NCI-H1417 treated with DMSO at 0.1 percent for 48 hours (cell line): ENCODE measurements around the gene SENP6.
"Not testable (repeated sequence)": the region's sequence is repeated elsewhere in the genome, so short reads cannot be mapped to it uniquely, and the experiment has no call there.

Experiments used
- DNase-seq: peaks from one replicate; lab custom pipeline; 2025; lab: John Stamatoyannopoulos, UW

Gene SENP6

DNA sequence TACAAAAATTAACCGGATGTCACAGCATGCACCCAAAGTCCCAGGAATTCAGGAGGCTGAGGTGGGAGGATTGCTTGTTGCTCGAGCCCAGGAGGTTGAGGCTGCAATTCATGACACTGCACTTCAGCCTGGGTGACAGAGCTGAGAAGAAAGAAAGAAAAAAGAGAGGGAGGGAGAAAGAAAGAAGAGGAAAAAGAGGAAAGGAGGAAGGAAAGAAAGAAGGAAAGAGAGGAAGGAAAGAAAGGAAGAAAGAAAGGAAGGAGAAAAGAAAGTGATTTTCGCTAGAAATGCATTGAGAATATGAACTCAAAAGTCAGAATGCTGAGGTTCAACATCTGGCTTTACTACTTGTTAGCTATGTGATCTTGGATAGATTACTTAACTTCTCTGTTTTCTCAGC is 6.6 kb downstream of the SENP6 start:
- DNase-seq = no peak

DNA sequence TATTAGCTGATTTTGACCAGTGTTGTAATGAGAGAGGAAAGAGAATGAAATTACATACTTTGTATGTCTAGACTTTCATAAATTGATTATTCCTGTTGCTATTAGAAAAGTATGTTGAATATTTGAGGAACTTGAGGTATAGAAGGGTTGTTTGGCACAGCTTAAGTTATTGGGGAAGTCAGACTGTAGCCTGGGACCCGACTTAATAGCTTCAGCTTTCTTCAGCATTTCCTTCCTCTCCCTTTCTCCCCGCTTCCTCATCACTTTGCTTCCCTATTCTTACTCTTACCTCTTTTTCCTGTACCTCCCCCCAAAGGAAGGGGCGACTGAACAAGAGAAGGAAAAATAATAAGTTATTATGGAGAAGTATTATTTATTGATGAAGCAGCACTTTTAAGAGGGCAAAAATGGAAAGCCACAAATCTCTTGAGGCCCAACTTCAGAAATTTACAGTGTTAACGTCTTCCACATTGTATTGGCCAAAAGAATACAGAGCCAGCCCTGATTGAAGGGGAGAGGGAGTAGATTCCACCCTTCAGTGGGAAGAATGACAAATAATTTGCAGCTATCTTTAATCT is 7.4 kb downstream of the SENP6 start:
- no peak for DNase-seq

DNA sequence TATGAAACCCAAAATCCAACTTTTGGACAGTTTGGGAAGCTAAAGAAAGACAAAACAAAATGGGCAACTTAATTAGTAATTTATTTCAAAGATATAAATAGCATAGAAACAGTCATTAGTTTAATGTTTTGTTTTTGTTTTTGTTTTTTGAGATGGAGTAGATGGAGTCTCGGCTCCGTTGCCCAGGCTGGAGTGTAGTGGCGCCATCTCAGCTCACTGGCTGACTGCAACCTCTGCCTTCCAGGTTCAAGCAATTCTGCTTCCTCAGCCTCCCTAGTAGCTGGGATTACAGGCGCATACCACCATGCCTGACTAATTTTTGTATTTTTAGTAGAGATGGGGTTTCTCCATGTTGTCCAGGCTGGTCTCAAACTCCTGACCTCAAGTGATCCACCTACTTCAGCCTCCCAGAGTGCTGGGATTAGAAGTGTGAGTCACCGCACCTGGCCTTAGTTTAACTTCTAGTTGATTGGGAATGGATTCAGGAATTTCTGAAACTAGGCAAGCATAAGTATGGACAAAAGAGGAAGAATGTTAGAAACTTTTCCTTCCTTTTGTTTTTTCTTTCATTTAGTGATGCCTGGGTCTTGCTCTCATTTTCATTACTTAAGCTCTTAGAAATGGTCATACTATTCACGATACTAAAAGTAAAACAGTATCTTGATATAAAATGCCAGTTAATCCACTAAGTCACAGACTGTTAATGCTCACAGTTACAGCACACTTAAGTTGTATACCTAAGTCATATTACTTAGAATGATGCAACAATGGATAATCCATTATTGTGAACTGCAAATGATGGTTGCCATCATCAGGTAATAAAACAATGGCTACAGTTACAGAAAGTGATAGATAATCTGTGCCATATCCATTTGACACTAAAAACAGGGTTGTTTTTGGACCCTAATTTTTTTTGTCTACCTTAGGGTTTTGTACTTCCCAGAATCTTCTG is 8.2 kb downstream of the SENP6 start:
- DNase-seq = no peak

DNA sequence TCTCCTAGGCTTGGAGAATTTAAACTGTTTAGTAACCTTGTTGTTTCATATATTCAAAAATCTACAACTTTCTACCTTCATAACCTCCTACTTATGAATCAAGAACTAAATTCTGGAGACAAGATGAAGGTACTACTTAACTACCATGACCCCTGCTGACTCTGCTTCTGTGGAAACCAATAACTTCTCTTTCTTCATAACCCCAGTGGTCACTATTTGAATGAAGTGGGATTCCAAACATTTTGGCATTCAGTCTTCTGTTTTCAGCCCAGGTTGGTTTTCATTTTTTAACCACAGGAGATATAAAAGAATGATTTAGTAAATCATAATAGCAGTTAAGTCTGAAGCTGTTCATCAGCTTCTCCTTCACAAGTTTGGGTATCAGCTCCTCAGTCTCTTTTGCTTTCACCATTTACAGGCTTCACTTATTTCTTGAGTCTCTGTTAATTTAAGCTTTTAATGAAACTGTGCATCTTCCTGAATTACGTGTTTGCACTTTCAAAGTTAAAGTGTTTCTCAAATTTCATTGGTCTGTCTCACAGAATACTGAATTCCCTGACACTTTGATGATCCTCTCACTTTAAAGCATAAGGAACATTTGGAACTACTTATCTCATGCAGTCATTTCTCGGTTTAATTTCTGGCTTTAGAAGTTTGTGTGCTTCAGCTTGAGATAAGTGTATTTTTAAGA is 9.5 kb downstream of the SENP6 start:
- no peak for DNase-seq

DNA sequence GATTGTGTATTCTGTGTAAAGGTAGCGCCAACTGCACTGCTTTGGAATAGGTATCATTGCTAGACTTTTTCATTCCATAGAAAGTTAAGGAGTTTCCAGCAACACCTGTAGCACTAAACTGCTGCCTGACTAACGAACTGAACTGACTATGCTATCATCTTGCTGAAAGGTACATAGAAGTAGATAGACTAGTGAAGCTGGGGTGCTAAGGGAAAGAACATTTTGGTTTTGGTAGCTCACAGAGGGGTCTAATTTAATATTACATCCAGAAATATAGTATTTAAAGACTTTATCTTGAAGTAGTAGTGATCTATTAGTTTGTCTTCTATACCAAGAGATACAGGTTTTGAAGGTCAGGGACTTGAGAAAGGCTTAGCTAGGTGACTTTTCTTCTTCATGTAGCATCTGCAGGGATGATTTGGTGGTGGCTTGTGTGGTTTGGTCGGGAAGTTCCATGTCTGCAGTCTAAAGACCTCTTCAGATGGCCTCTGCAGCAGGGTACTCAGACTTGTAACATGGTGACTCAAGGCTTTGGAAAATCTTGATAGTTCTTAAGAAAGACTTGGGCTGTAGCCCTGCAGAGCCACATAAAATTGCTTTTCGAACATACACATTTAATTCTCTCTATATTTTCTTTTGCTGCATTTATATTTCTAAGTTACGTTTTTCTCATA is 10.2 kb downstream of the SENP6 start:
- DNase-seq = no peak

DNA sequence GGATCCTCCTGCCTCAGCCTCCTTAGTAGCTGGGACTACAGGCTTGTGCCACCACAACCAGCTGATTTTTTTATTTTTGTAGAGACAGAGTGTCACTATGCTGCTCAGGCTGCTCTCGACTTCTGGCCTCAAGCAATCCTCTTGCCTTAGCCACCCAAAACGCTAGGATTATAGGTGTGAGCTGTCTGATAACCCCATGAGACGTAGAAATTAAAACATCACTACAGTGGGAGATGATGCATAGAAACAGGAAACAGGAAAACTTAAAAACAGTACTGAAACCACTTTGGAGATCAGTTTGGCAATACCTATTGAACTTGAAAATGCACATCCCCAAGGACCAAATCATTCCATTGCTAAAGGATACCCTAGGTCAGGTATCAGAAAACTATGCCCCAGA is 10.8 kb downstream of the SENP6 start:
- DNase-seq = no peak

DNA sequence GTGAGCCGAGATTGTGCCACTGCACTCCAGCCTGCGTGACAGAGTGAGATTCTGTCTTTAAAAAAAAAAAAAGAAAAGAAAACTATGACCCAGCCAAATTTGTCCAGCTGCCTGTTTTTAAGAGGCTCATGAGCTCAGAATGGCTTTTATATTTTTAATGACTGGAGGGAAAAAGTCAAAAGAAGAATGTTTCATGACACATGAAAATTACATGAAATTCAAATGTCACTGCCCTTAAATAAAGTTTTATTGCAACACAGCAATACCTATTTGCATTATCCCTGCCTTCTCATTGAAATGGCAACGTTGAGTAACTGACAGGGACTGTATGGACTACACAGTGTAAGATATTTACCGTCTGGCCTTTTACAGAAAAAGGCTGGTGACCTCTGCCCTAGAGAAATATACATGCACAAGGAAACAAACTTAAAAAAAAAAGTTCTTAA is 11.4 kb downstream of the SENP6 start:
- no peak for DNase-seq

DNA sequence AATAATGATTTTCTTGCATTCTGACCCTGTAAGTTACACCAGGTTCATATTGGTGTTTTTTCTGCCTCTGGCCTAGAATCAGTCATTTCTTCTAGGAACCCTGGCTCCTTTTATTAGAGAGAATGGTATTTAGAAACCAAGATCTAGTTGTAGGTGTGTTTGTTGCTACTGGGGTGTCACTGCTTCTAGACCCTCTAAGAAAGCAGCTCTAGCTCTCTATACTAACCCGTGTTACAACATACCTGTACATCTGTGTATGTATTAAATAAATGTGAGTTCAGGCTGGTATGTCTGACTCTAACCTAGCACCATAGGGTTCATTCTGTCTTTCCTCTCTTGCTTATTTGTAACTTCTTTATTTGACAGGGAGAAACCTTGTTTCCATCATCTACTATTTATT is 16.8 kb downstream of the SENP6 start:
- DNase-seq = no peak

DNA sequence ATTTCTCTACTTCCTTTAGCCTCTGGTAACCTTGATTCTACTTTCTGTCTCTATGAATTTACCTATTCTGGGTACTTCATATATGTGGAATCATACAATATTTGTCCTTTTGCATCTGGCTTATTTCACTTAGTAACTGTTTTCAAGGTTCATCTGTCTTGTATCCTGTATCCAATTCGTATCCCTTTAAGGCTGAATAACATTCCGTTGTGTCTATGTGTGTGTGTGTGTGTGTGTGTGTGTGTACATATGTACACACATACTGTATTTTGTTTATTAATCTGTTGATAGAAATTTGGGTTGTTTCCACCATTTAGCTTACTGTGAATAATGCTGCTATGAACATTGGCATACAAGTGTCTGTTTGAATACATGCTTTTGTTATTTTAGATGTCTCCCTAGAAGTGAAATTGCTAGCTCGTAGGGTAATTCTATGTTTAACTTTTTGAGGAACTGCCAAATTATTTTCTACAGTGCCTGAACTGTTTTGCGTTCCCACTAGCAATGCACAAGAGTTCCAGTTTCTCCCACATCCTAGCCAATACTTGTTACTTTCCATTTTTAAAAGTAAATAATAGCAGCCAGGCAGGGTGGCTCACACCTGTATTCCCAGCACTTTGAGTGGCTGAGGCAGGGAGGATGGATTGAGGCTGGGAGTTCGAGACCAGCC is 17.7 kb downstream of the SENP6 start:
- no peak for DNase-seq

DNA sequence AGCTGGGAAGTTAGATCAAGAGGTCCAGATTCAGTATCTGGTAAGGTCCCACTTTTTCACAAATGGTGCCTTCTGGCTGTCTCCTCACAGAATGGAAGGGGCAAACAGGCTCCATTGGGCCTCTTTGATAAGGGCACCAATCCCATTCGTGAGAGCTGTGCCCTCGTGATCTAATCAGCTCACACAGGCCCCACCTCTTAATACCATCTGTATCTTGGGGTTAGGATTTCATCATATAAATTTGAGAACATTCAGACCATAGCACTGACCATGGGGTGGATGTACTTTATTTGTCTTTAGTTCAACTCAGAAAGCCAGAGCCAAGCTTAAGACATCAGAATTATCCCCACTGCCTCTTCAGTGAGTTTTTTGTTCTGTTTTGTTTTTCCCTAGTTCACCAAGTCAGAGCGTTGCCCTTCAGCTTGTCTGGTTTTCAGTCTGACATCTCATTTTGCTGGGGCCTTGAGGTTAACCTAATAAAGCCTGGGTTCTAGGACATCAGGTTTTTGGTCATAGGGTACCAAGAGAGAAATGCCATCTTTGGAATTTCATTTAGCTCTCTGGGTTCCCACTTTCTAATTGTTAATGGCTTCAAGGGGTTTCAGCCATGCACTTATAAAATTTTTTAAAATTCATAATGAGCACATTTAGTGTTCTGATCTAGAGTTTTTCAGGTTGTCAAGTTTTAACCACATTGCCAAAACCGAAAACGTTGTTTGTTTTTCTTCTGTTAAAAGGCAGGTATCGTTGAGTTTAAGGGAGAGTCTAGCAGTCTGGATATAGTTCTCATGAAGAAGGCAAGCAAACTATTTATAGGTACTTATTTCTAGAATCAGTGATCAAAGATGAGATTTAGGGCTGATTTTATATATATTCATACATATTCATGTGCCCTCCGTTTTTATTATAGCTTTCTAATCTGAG is 19.0 kb downstream of the SENP6 start:
- no peak for DNase-seq

DNA sequence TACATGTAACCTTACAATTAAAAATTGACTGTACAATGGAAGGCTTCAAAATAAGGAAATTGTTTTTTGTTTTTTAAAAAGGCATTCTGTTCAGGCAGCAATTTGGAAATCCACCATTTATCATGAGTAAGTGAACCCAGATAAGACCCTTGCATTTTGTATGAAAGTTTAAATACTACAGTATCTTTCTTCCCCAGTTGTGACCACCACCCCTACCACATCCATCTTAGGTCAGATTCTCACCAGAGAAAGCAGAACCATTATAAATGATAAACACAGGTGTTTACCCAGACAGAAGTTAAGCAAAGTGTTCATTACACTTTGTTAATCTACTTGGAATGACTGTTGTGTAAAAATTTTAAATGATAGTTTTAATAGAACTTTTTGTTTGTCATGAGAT is 20.2 kb downstream of the SENP6 start:
- no peak for DNase-seq

DNA sequence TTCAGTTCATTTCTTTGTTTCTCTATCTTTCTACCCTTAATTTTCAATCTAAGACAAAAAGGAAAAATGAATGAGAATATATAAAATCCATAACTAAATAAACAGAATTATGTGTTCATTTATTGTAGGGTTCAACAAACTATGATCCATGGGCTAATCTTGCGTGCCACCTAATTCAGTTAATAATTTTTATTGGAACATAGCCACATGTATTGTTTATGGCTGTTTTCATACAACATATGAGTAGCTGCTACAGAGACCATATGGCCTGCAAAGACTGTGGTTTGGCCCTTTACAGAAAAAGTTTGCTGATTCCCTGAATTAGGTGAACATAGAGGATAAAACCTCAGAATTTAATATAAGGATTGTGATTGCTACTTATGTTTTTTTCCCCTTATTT is 21.8 kb downstream of the SENP6 start:
- no peak for DNase-seq

DNA sequence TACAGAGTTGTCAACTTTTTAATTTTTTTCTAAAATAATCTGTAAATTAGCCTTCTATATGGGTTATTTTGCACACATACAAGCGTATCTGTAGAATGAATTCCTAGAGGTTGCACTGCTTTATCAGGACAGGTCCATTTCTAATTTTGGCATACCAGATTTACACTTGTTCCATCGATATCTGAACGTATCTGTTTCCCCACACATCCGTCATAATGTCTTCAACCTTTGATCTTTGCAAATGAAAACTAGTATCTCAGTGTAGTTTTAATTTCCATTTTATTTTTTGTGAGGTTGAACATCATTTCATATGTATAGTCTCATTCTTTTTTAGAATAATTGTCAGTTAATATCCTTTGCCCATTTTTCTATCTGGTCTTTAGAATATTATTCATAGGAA is 22.7 kb downstream of the SENP6 start:
- no peak for DNase-seq

DNA sequence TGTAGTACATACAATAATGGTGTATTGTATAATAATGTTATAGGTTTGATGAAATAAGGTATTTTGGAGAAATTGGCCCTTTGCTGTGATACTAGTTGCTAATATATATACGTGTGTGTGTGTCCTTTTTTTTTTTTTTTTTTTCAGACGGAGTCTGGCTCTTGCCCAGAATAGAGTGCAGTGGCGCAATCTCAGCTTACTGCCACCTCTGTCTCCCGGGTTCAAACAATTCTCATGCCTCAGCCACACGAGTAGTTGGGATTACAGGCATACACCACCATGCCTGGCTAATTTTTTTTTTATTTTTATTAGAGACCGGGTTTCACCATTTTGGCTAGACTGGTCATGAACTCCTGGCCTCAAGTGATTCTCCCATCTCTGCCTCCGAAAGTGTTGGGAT is 23.3 kb downstream of the SENP6 start:
- no peak for DNase-seq

DNA sequence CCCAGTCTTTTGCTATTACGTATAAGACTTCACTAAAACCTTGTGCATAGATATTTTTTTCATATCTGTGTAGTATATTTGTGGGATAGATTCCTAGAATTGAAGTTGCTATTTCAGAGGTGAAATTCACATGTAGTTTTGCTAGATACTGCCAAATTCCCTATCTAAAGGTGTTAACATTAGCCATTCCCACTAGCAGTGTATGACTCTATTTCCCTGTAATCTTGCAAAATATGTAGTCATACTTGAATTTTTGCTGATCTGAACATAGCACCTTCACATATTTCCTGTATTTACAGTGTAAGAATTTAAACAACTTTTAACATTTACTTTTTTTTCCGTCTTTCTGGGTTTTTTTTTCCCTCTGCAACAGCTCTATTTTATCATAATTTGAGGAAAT is 24.9 kb downstream of the SENP6 start:
- no peak for DNase-seq

DNA sequence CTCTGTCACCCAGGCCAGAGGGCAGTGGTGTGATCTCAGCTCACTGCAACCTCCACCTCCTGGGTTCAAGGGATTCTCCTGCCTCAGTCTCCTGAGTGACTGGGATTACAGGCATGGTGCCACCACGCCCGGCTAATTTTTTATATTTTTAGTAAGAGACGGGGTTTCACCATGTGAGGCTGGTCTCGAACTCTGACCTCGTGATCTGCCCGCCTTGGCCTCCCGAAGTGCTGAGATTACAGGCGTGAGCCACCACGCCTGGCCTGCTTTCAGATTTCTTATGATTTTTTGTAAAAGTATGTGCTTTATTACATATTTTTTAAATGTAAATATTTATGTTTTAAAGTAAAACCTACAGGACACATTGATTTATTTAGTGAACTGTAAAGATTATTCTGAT is 26.0 kb downstream of the SENP6 start:
- DNase-seq = not testable (repeated sequence)

DNA sequence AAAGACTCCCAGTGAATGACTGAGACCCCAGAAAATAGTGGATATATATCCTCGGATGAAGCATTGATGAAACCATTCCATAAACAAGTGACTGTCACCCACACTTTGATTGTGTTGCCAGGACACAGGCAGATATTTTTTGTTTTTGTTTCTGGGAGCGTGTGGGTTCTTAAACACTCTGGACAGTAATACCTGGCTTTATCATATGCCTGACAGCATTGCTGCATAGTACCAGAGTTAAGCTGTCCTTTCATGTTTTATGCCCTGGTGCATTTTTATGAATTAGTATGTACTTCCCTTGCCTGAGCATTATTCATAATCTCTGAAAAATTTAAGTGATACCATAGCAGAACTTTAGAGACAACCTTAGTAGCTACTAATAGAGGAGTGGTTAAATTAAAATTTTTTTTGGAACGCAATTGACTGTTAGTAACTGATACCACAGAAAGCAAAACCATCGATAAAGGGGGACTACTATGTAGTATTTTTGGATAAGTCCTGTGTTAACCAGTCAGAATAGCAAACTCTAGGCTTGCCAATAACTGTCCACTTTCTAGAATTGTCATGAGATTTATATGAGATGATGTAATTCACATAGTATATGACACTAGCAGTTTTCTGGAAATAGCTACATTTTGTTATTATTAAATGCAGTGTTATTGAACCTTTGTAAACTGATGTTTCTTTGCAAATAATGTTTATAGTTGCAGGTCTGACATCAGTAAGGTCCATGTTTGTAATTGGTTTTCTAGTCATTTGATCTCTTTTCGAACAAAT is 30.4 kb downstream of the SENP6 start:
- no peak for DNase-seq

DNA sequence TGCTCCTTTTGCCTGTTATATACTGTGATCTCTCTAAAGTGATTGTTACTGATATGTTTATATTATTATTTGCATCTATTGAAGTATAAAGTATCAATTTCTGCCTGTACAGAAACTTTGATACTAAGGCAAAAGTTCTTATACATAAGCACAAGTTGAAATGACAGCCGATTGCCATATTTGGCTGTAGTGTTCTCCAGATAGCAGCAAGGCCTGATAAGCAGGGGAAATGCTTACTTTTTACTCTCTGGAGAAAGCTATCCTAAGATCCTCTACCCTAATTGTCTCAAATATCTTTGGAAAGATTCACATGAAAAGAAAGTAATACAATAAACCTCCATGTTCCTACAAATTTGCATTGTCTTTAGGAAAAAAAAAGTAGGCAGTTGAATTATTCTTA is 31.4 kb downstream of the SENP6 start:
- no peak for DNase-seq

DNA sequence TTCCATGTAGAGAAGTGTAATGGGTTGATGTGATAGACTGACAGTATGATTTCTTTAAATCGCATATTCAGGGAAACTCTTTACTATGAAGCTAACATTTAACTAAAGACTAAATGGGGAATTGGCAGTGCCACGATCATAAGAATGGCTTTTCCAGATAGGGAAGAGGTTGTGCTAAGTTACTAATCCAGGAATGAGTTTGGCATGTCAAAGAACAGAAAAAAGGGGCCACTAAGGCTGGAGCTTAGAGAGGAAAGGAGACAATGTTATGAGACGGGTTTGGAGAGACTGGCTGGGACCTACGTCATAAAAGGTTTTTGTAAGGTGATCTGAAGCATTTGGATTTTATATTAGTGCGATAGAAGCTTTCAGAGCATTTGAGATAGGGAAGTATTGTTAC is 40.6 kb downstream of the SENP6 start:
- DNase-seq = no peak

DNA sequence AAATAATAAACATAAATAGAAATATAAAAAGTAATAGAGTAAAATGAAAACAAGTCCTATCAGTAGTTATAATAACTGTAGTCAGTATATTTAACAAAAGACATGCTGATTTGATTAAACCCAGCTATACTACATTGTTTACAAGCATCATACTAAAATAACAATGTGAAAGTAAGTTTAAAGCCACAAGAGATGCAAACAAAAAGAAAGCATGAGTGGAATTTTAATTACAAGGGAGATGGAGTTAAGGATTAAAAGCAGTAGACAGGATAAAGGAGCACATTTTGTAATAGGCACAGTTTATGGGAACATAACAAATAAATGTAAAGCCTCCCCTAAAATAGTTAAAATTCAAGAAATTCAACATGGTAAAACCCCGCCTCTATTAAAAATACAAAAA is 41.5 kb downstream of the SENP6 start:
- DNase-seq = no peak
